ENCODE results near the gene SORCS2. TPM values are rescaled to one million over a fixed set of nuclear protein-coding genes. Genes with fewer than 3 reads are reported as not detected.

The SORCS2 gene
- total RNA-seq, 2 donors from 2014 or later, result 0.54 to 0.74 TPM

- Histone ChIP-seq H3K36me3 (no peaks in the 10 kb centered on the region), H3K4me1 (no peaks in the 10 kb centered on the region), H3K27me3 (no peaks in the 10 kb centered on the region), H3K27ac (no peak overlapping the region), H3K9ac (ENCODE audit: low read depth in 2 of 2, low read length in 2 of 2) (no peak overlapping the region), H3K9me3 (no peaks in the 10 kb centered on the region), H3K4me3 (no peak overlapping the region)
- DNase-seq, result no peak
- intact Hi-C loops (cut with DNase I), result no loop called here
- TF ChIP-seq CTCF (IDR thresholded peaks at IDR 0.05), result no peak
These were observed 499.6 kb downstream of the SORCS2 start for GRCh38 chr4:7691982-7692381.

- H3K9ac ChIP-seq (ENCODE audit: low read depth in 2 of 2, low read length in 2 of 2), result no peak overlapping the region
- no peaks in the 10 kb centered on the region for H3K4me1 ChIP-seq
- no peak for DNase-seq
- no peaks in the 10 kb centered on the region for H3K36me3 ChIP-seq
- no peak overlapping the region for H3K4me3 ChIP-seq
- TF ChIP-seq CTCF (IDR thresholded peaks at IDR 0.05), result no peak
- no peaks in the 10 kb centered on the region for H3K27me3 ChIP-seq
- no peak overlapping the region for H3K27ac ChIP-seq
- intact Hi-C loops (cut with DNase I), result no loop called here
- no peaks in the 10 kb centered on the region for H3K9me3 ChIP-seq
These were observed 500.3 kb downstream of the SORCS2 start for GRCh38 chr4:7692451-7693236.

- H3K9me3 ChIP-seq, result no peaks in the 10 kb centered on the region
- no peak overlapping the region for H3K27ac ChIP-seq
- no peaks in the 10 kb centered on the region for H3K27me3 ChIP-seq
- H3K36me3 ChIP-seq, result no peaks in the 10 kb centered on the region
- intact Hi-C loops (cut with DNase I), result no loop called here
- no peak for DNase-seq
- H3K9ac ChIP-seq (ENCODE audit: low read depth in 2 of 2, low read length in 2 of 2), result no peak overlapping the region
- no peak for TF ChIP-seq CTCF (IDR thresholded peaks at IDR 0.05)
- H3K4me1 ChIP-seq, result no peaks in the 10 kb centered on the region
- H3K4me3 ChIP-seq, result no peak overlapping the region
These were observed 500.9 kb downstream of the SORCS2 start for GRCh38 chr4:7693237-7693608.

- no peaks in the 10 kb centered on the region for H3K36me3 ChIP-seq
- no peak for DNase-seq
- H3K9ac ChIP-seq (ENCODE audit: low read depth in 2 of 2, low read length in 2 of 2), result no peak overlapping the region
- H3K9me3 ChIP-seq, result no peaks in the 10 kb centered on the region
- H3K27ac ChIP-seq, result no peak overlapping the region
- no peaks in the 10 kb centered on the region for H3K27me3 ChIP-seq
- no peak for TF ChIP-seq CTCF (IDR thresholded peaks at IDR 0.05)
- intact Hi-C loops (cut with DNase I), result no loop called here
- H3K4me3 ChIP-seq, result no peak overlapping the region
- H3K4me1 ChIP-seq, result no peaks in the 10 kb centered on the region
These were observed 501.4 kb downstream of the SORCS2 start for GRCh38 chr4:7693711-7694110.

- Histone ChIP-seq H3K4me1 (no peaks in the 10 kb centered on the region), H3K4me3 (no peak overlapping the region), H3K27ac (no peak overlapping the region), H3K36me3 (no peaks in the 10 kb centered on the region), H3K27me3 (no peaks in the 10 kb centered on the region), H3K9me3 (no peaks in the 10 kb centered on the region), H3K9ac (ENCODE audit: low read depth in 2 of 2, low read length in 2 of 2) (no peak overlapping the region)
- TF ChIP-seq CTCF (IDR thresholded peaks at IDR 0.05), result no peak
- DNase-seq, result no peak
- intact Hi-C loops (cut with DNase I), result no loop called here
These were observed 502.0 kb downstream of the SORCS2 start for GRCh38 chr4:7694324-7694723.
